HuH-7.5 (cell line): ENCODE measurements around the gene SRP14.
A peak's percentile ranks its signal among the peaks of the same experiment; 100 is the strongest.
"Not testable (repeated sequence)": the region's sequence is repeated elsewhere in the genome, so short reads cannot be mapped to it uniquely, and the experiment has no call there.

ENCODE experiments used
- DNase-seq: peaks from one replicate; pipeline ENCODE4 v3.0.0; 2011; ENCODE audit warnings: low spot score

Gene SRP14

DNA sequence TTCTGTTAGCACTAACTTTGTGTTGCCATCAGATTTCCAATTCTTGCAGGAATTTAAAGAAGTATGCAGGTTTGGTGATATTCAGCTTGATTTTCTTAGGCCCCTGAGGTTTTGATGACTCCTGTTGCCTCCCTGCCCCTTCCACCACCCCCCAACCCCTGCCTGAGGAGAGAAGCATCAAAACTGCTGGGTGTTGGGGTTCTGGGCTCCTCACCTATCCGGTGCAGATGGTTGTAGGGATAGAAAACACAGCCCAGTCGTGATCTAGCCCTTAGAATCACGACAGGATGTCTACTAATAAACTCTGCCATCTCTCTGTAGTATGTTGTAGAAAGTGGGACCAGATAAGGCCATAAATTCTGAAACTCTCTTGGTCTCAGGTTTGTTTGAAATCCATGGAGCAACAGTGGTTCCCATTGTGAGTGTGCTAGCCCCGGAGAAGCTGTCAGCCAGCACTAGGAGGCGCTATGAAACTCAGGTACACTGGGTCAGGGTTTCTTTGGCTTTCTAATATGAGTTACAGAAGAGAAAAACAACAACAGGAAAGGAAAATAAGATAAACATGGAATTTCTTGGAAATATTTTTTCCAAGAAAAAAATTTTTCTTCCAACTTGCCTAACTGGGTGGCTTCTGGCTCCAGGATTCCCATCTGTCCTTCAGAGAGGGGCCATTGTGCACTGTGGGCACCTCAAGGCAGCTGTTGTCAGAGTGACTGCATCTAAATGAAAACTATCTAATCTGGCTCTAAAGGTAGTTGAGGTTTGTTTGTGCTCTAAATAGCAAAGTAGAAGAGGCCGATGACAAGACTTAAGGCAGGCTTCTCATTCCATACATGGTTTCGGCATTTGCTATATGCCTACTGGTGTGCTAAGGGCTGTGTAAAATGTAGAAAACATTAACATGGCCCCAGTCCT lies 8.7 kb downstream of the SRP14 start:
- no peak for DNase-seq

GRCh38 chr15:40028853-40029252 lies 10.1 kb downstream of the SRP14 start:
- DNase-seq, result no peak

- no peak for DNase-seq
Measured at GRCh38 chr15:40028193-40028592, 10.8 kb downstream of the SRP14 start.

DNA sequence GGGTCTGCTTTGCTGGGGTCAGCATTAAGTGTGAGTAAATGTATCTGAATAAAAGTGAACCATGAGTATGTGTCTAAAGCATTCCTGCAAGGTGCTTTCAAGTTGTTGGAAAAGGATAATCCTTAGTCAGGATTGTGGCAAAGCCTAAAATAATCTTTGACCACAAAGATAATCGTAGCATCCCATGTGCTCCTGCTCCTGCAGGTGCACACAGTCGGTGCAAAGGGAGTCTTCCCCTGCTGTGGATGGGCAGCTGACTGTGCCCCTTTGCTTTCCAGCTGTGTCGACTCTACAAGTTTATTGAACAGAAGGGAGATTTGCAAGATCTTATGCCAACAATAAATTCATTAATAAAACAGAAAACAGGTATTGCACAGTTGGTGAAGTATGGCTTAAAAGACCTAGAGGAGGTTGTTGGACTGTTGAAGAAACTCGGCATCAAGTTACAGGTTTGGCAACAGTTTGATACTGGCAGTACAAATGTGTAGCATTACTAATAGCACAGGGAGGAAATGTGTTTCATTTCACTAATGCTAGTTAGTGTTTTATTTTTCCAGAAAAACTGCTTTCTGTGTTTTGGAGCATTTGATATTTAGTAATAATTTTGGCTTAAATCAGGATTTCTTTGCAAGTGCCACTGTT lies 22.6 kb downstream of the SRP14 start:
- DNase-seq, result no peak

DNA sequence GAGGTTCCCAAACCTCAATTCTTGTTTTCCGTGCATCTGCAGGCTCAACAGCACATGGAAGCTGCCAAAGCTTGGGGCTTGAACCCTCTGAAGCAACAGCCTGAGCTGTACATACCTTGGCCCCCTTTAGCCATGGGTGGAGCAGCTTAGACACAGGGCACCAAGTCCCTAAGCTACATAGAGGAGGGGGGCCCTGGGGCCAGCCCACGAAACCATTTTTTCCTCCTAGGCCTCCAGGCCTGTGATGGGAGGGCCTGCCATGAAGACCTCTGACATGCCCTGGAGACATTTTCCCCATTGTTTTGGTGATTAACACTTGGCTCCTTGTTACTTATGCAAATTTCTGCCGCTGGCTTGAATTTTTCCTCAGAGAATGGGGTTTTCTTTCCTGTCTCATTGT lies 24.6 kb downstream of the SRP14 start:
- DNase-seq, result no peak

DNA sequence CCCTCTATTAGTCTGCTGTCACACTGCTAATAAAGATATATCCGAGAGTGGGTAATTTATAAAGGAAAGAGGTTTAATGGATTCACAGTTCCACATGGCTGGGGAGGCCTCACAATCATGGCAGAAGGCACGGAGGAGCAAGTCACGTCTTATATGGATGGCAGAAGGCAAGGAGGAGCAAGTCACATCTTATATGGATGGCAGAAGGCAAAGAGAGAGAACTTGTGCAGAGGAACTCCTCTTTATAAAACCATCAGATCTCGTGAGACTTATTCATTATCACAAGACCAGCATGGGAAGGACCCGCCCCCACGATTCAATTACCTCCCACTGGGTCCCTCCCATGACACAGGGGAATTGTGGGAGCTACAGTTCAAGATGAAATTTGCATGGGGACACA lies 25.6 kb downstream of the SRP14 start:
- not testable (repeated sequence) for DNase-seq

DNA sequence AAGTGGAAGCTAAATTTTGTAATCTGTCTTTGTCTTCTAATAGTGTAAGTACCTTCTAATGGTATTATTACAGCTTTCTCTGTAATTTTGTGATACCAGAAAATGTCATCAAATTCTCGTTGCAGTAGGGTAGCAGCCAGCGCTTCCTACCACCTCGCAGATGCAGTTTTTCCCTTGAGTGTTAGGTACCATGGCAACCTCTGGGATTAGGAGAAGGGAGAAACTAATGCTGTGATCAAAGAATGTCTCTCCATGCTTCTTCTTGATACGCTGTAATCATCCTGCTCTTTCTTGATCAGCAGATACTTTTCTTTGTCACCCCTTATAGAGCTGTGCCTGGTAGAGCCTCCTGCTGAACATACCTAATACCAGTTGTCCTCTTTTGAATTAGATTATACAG lies 27.7 kb downstream of the SRP14 start:
- DNase-seq, result no peak

DNA sequence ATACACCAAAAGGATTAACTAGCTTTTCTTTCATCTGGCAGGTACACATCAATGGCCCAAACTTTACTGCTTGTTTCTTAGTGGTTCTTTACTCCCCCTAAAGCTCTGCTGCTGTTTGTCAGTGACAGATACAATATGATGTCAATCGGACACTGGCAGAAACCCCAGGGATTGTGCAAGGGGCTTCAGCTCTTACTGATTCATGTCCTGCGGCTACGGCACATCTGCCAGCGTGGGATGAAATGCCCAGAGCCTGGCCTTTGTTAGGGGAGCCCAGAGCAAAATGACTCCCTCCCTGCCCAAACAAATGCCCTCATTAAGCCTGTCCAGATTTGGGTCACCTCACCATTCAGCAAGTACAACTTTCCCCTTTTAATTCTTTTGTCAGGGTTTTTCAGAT lies 28.3 kb downstream of the SRP14 start:
- DNase-seq, result no peak

- no peak for DNase-seq
Measured at GRCh38 chr15:40008061-40008765, 30.8 kb downstream of the SRP14 start.

DNA sequence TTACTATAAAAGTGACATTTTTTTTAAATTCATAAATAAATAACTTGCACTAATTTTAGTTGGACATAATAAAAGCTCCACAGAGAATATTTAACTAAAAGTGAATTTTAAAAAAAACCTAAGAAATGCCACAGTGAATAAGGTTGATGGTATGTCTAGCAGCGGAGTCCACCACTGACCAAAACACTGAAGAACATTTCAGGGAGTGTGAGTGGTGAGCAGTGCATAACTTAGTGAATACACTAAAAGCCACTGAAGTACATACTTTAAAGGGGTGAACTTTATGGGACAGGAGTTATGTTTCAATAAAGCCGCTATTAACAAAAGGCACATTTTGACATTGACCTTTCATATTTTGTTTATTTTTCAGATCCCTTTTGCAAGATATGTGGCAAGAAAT lies 32.3 kb downstream of the SRP14 start:
- no peak for DNase-seq

- DNase-seq, result no peak
Measured at GRCh38 chr15:40006003-40006402, 33.0 kb downstream of the SRP14 start.

GRCh38 chr15:40003116-40003916 lies 35.7 kb downstream of the SRP14 start:
- no peak for DNase-seq

DNA sequence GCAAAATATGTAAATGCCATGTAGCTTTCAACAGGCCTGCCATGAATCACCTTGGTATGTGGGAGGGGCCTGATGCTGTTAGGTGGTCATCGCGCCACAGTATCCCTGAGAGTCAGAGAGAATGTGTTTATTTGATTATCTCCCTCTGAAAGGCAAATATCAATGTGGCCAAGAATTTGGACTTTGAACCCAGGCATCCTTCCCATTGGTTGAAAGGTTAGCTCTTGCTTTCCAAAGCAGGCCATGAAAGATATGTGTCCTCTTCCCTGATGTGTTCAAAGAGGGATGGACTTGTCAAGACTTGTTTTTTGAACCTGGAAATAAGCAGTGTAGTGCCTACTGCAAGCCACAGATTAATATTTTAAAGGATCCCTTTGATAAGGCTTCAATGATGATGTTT lies 36.7 kb downstream of the SRP14 start:
- DNase-seq, result peak; percentile 35

- no peak for DNase-seq
Measured at GRCh38 chr15:39999538-40000200, 39.3 kb downstream of the SRP14 start.

DNA sequence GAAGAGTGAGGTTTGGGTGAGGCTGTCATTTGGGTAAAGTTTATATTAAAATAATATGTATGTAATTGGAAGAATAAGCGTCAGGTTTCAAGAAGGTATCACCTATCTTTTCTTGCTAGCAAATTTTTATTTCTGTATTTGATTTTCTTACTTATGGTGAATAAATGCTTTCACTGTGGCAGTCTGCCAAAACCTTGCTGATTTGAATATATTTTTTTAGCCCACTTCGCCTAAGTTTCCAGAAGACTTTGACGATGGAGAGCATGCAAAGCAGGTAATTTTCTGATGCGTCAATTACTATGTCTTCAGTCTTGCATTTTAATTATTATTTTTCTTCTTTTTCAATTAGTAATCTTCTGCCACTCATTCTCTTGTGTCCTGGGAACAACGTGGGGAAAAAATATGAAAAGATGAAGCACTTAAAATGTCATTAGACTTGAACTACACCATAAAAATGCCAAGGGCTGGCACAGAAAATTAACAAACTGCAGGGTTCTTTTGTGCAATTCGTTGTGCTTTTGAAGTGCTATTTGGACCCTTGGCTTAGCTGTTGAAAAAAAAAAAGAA lies 40.4 kb downstream of the SRP14 start:
- DNase-seq, result no peak

DNA sequence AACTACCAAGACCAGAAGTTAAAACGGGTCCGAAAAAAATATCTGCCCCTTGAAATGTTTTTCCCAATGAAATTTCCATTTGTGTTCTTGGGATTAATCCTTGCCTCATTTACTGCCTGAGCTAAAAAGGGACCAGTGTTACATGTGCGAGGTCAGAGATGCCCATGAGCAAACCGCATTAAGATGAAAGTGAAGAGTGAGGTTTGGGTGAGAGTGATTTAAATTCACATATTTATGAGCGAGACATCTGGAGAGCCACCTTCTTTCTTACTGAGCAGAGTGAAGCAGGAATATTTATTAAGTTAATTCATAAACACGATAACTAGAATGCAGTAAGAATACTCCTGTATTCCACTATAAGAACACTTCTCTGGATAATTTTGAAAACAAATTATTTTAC lies 41.3 kb downstream of the SRP14 start:
- DNase-seq, result no peak

- no peak for DNase-seq
Measured at GRCh38 chr15:39997031-39997430, 42.0 kb downstream of the SRP14 start.

DNA sequence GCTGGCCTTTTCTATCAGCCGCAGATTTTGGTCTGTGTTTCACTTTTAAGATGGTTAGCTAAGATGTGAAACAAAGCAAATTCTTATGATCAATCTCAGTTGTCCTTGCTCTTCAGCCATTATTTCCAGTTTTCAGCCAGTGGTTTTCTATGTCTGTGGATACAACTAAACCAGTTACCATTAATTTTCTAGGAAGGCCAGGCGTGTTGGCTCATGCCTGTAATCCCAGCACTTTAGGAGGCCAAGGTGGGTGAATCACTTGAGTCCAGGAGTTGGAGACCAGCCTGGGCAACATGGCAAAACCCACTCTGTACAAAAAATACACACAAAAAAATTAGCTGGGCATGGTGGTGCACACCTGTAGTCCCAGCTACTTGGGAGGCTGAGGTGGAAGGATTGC lies 42.8 kb downstream of the SRP14 start:
- not testable (repeated sequence) for DNase-seq

GRCh38 chr15:39992953-39993352 lies 46.0 kb downstream of the SRP14 start:
- DNase-seq, result not testable (repeated sequence)

DNA sequence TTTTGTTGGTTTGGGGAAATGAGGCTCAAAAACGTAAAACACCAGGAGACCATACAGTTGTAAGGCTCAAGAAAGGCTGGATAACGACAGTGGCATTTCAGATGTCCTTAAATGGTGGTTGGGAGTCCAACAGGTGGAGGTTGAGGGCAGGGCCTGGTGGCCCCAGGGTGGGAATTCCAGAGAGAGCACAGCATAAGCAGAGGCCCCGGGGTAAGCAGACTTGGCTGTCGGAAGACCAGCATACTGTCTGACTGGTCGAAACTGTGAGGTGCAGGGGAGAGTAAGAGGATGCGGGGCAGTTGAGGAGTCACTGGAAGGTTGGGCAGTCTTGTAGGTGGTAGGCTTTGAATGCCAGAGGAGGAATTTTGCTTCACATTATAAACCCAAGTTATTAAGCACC lies 48.3 kb downstream of the SRP14 start:
- DNase-seq, result no peak

DNA sequence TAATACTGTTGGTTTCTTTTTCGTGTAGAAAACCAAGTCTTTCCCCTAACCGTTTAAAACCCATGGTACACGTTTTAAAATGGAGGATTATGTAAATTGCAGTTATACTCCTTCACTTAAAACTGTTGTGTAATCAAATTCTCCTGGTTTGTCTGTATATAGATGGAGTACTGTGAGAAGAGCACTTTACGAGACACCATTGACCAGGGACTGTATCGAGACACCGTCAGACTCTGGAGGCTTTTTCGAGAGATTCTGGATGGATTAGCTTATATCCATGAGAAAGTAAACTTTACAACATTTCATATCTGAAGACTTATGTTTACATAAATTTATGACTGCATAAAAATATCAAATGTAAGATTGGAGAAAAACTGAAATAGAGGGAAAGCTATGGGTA lies 51.2 kb downstream of the SRP14 start:
- no peak for DNase-seq
